Fibroblast of the aortic adventitia (primary cell): ENCODE data around the gene GGTLC1. TPM values are rescaled to one million over a fixed set of nuclear protein-coding genes. Genes with fewer than 3 reads are reported as not detected.
A peak's percentile ranks its signal among the peaks of the same experiment; 100 is the strongest.

ENCODE experiments used
- DNase-seq: peaks from one replicate; pipeline ENCODE4 v3.0.0-alpha.2; 2010; ENCODE audit warnings: low read depth
- H3K4me3 ChIP-seq: 2 replicates; pipeline ENCODE4 v1.5.1; 2011; ENCODE audit warnings: low read depth, mild to moderate bottlenecking, control low read depth, low read length, moderate library complexity
- total RNA-seq: library from RNA; depleted of rRNA; stranded (reverse); fragments of >200 nt; gene quantifications from 2 replicates; pipeline ENCODE4 v1.2.3, GENCODE V29; 2012; ENCODE audit warnings: low replicate concordance
- TF ChIP-seq, protein P1 (sequence below): IDR thresholded peaks from 2 replicates; pipeline ENCODE4 v1.5.1; 2011; ENCODE audit warnings: mild to moderate bottlenecking, low read length, control low read depth, inconsistent platforms; ENCODE audit not compliant: insufficient read depth

The GGTLC1 gene
- total RNA-seq: not detected in 2 replicates

DNA sequence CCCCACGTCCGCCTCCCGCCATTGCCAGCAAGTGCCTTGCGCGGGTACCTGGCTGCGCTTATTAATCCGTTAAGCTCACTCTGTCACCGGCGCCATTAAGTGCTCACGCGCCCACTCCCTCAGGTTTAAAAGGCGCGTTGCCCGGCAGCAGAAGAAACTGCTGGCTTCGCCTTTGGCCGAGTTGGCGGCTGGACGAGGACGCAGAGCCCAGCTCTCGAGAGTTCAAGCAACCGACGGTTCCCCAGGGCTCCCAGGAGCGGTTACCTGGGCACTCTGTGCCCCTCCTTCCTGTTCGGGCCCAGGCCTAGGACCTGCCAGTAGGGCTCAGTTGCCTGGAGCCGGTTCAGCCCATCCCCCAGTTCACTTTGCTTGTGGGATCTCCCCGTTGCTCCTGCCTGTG is at the start of gene GGTLC1:
TSS of gene GGTLC1 (minus strand) at position 219 of the 400 bp plus-strand sequence. CDS start 2,168 bp downstream, outside the sequence.
- TF ChIP-seq, protein P1, sequence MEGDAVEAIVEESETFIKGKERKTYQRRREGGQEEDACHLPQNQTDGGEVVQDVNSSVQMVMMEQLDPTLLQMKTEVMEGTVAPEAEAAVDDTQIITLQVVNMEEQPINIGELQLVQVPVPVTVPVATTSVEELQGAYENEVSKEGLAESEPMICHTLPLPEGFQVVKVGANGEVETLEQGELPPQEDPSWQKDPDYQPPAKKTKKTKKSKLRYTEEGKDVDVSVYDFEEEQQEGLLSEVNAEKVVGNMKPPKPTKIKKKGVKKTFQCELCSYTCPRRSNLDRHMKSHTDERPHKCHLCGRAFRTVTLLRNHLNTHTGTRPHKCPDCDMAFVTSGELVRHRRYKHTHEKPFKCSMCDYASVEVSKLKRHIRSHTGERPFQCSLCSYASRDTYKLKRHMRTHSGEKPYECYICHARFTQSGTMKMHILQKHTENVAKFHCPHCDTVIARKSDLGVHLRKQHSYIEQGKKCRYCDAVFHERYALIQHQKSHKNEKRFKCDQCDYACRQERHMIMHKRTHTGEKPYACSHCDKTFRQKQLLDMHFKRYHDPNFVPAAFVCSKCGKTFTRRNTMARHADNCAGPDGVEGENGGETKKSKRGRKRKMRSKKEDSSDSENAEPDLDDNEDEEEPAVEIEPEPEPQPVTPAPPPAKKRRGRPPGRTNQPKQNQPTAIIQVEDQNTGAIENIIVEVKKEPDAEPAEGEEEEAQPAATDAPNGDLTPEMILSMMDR: no peak
- no peak for DNase-seq
- H3K4me3 ChIP-seq: no peak within 1 kb of the TSS

DNA sequence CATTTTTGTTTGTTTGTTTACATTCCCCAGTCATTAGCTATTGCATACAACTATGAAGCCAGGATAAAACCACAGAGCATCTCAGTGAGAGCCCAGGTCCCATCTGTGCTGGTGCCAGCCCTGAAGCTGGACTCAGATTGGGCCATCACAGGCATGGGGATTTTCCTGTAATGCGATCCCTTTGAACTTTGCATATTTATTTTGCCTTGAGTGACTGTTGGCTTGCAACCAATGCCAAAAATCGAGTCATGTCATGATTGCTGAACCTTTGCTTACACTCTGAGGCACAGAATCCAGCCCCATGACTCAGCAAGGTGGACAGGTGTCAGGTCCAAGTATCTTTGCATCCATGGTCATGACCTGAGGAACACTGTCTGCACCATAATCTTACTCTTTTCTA is 46.2 kb upstream of the GGTLC1 start:
- TF ChIP-seq, protein P1: no peak
- DNase-seq: no peak
- no peak overlapping the region for H3K4me3 ChIP-seq

DNA sequence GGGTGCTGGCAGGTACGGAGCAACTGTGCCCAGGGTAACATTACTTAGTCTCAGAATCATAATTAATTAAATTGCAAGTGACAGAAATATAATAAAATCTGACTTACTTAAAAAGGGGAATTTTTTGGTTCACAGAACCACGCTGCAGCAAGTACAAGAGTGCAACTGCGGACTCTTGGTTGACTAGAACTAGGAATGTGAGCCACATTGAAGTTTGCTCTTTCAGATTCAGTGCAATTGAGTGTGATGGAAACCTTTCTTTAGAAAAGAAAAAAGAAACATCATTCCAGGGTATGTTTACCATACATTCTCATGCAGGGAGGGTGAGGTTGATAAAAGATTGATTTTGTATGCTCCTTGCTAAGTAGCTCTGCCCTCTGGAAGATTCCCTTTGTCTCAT is 45.0 kb upstream of the GGTLC1 start:
- TF ChIP-seq, protein P1: no peak
- no peak overlapping the region for H3K4me3 ChIP-seq

DNA sequence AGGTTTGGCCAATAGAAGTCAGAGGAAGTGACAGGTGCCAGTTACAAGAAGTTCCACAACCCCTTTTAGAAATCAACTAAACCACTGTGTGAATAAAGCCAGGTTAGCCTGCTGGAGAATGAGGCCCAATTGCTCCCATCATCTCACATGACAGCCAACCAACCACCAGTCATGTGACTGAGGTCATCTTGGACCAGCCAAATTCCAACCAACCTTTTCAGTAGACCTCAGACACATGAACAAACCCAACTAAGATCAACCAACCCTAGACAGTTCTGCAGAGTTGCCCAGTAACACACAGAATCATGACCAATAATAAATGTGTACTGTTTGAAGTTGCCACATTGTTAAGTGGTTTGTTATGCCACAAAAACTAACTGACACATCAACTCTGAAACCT is 44.6 kb upstream of the GGTLC1 start:
- TF ChIP-seq, protein P1: no peak
- DNase-seq: no peak

More for the DNA sequence above, 45.0 kb upstream of the GGTLC1 start:
- DNase-seq: no peak

DNA sequence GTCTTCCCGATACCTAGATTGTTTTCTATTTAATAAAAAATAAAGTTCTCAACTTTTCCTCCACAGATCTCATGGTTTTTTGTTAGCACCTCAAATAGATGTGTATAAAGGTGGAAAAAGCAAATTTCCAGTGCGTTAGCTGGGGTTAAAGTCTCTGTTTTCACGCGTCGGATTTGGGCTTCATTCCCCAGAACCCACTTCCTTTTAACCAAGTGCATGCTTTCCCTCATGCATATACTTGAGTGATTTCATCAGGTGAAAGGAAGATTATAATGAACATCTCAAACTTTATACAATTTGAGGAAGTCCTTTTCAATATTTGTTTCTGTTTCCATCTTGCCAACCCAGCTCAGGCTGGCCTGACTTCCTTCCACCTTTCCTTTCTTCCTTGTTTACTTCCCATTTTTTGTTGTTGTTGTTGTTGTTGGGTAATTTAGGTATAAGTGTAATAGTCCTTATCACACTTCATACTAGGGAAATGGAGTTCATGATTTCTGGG is 43.9 kb upstream of the GGTLC1 start:
- DNase-seq: no peak
- H3K4me3 ChIP-seq: no peak overlapping the region
- TF ChIP-seq, protein P1: no peak

More for the DNA sequence above, 44.6 kb upstream of the GGTLC1 start:
- H3K4me3 ChIP-seq: no peak overlapping the region

DNA sequence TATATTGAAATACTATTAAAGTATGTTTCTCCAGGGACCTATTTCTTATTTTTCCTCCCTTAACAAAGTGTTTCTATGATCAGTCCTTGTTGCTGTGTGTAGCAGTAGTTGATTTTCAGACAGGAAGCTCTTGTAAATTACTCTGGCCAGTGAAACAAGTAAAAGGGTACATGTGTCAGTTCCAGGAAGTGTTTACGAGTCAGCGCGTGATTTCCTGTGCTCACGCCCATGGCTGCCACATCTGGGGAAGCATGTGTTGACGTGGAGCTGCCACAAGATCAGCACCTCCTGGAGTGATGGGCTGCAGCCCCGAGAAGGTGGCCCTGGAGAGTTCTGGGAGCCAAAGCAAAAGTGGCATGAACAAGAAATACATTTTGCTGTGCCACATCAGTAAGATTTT is 38.6 kb upstream of the GGTLC1 start:
- TF ChIP-seq, protein P1: no peak
- H3K4me3 ChIP-seq: no peak overlapping the region
- DNase-seq: peak; percentile 9

DNA sequence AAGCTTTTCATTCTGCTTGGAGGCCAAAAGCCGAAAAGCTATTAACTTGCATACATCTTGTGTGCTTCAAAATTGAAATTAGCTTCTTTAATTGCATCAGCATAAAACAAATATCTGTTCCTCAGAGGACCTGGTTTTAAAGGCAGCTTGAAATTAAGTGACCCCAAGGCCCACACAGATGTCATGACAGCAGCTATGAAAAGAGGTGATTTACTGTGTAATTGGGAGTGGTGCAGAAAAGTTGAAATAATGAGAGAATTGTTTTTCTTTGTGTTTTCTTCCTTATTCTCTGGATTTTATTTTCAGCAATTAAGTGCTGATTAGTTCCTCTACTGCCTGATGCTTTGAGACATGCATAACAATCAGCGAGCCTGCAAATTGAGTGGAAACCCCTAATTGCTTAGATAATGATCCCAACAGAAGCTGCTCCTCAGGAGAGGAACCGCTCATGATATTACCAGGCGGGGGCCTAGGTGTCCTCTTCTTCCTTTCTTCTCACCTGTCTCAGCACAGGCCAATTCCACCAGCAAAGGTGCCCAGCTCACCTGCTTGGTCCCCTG is 34.1 kb upstream of the GGTLC1 start:
- no peak for DNase-seq
- H3K4me3 ChIP-seq: no peak overlapping the region
- TF ChIP-seq, protein P1: no peak
